ENCODE data around the gene SLC26A8.

The SLC26A8 gene

GRCh38 chr6:36066817-36067216 is 42.4 kb upstream of the SLC26A8 start:
- H3K9me3 ChIP-seq (ENCODE audit: insufficient read depth, low read length, severe bottlenecking) = no peaks in the 10 kb centered on the region
- no peak overlapping the region for H3K9ac ChIP-seq (ENCODE audit: low read depth, low read length)
- ATAC-seq (ENCODE audit: insufficient read depth, low read depth) (no peak), DNase-seq (no peak)
- no peaks in the 10 kb centered on the region for H3K4me1 ChIP-seq (ENCODE audit: insufficient read depth, low read length)
- H3K36me3 ChIP-seq (ENCODE audit: insufficient read depth, low read length) = peaks cover 14% of the 10 kb centered on the region
- peaks cover 67% of the 10 kb centered on the region for H3K79me2 ChIP-seq (ENCODE audit: insufficient read depth, low read length)
- no peak overlapping the region for H3K4me3 ChIP-seq (ENCODE audit: low read depth in 1 of 2, low read length in 2 of 2)
- no peaks in the 10 kb centered on the region for H3K27me3 ChIP-seq (ENCODE audit: insufficient read depth, low read length, poor library complexity)
- H4K20me1 ChIP-seq (ENCODE audit: insufficient read depth, low read length) = peaks cover 13% of the 10 kb centered on the region; the same call in 1 of the 2 replicates
- H3K4me2 ChIP-seq (ENCODE audit: insufficient read depth, low read length) = no peak overlapping the region
- TF ChIP-seq, protein P1, sequence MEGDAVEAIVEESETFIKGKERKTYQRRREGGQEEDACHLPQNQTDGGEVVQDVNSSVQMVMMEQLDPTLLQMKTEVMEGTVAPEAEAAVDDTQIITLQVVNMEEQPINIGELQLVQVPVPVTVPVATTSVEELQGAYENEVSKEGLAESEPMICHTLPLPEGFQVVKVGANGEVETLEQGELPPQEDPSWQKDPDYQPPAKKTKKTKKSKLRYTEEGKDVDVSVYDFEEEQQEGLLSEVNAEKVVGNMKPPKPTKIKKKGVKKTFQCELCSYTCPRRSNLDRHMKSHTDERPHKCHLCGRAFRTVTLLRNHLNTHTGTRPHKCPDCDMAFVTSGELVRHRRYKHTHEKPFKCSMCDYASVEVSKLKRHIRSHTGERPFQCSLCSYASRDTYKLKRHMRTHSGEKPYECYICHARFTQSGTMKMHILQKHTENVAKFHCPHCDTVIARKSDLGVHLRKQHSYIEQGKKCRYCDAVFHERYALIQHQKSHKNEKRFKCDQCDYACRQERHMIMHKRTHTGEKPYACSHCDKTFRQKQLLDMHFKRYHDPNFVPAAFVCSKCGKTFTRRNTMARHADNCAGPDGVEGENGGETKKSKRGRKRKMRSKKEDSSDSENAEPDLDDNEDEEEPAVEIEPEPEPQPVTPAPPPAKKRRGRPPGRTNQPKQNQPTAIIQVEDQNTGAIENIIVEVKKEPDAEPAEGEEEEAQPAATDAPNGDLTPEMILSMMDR (IDR thresholded peaks at IDR 0.05; ENCODE audit: borderline replicate concordance, extremely low read depth, low read length, poor library complexity, severe bottlenecking) = no peak
- no peak for TF ChIP-seq EZH2 (IDR thresholded peaks at IDR 0.05; ENCODE audit: borderline replicate concordance, low read depth, low read length, severe bottlenecking)
- H2AFZ ChIP-seq (ENCODE audit: low read depth, low read length) = no peak overlapping the region
- H3K27ac ChIP-seq (ENCODE audit: low read length) = no peak overlapping the region

DNA sequence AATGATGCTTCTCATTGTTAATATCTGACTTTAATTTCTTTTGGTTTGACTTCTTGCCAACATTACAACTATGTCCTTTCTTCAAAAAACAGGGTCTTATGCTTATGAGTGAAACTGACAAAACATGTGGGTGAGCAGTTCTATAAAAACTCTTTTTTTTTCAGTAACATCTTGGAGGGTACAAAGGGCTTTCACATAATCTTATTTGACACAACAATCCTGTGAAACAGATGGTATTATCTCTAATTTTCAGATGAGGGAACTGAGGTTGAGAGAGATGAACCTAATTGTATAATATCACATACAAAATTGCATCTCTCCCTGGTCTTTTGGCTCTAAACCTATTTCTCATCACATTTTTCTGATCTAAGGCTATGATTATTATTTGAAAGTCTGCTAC is 41.5 kb upstream of the SLC26A8 start:
- H3K36me3 ChIP-seq (ENCODE audit: insufficient read depth, low read length) = peaks cover 22% of the 10 kb centered on the region
- no peak overlapping the region for H3K9ac ChIP-seq (ENCODE audit: low read depth, low read length)
- H3K4me1 ChIP-seq (ENCODE audit: insufficient read depth, low read length) = no peaks in the 10 kb centered on the region
- H3K9me3 ChIP-seq (ENCODE audit: insufficient read depth, low read length, severe bottlenecking) = no peaks in the 10 kb centered on the region
- no peak overlapping the region for H2AFZ ChIP-seq (ENCODE audit: low read depth, low read length)
- no peak overlapping the region for H3K27ac ChIP-seq (ENCODE audit: low read length)
- DNase-seq = no peak
- no peak for TF ChIP-seq EZH2 (IDR thresholded peaks at IDR 0.05; ENCODE audit: borderline replicate concordance, low read depth, low read length, severe bottlenecking)
- TF ChIP-seq, protein P1 (IDR thresholded peaks at IDR 0.05; ENCODE audit: borderline replicate concordance, extremely low read depth, low read length, poor library complexity, severe bottlenecking) = no peak
- peaks cover 13% of the 10 kb centered on the region; the same call in 1 of the 2 replicates for H4K20me1 ChIP-seq (ENCODE audit: insufficient read depth, low read length)
- H3K27me3 ChIP-seq (ENCODE audit: insufficient read depth, low read length, poor library complexity) = no peaks in the 10 kb centered on the region
- H3K4me3 ChIP-seq (ENCODE audit: low read depth in 1 of 2, low read length in 2 of 2) = no peak overlapping the region
- no peak for ATAC-seq (ENCODE audit: insufficient read depth, low read depth)
- H3K79me2 ChIP-seq (ENCODE audit: insufficient read depth, low read length) = peaks cover 72% of the 10 kb centered on the region
- no peak overlapping the region for H3K4me2 ChIP-seq (ENCODE audit: insufficient read depth, low read length)

GRCh38 chr6:36064770-36065396 is 40.4 kb upstream of the SLC26A8 start:
- H3K27ac ChIP-seq (ENCODE audit: low read length) = no peak overlapping the region
- H3K4me2 ChIP-seq (ENCODE audit: insufficient read depth, low read length) = no peak overlapping the region
- peaks cover 31% of the 10 kb centered on the region for H3K36me3 ChIP-seq (ENCODE audit: insufficient read depth, low read length)
- no peak for ATAC-seq (ENCODE audit: insufficient read depth, low read depth)
- peaks cover 70% of the 10 kb centered on the region for H3K79me2 ChIP-seq (ENCODE audit: insufficient read depth, low read length)
- no peak overlapping the region for H3K4me3 ChIP-seq (ENCODE audit: low read depth in 1 of 2, low read length in 2 of 2)
- no peak overlapping the region for H2AFZ ChIP-seq (ENCODE audit: low read depth, low read length)
- TF ChIP-seq, protein P1 (IDR thresholded peaks at IDR 0.05; ENCODE audit: borderline replicate concordance, extremely low read depth, low read length, poor library complexity, severe bottlenecking) = no peak
- no peak for TF ChIP-seq EZH2 (IDR thresholded peaks at IDR 0.05; ENCODE audit: borderline replicate concordance, low read depth, low read length, severe bottlenecking)
- H3K4me1 ChIP-seq (ENCODE audit: insufficient read depth, low read length) = no peaks in the 10 kb centered on the region
- DNase-seq = no peak
- no peaks in the 10 kb centered on the region for H3K9me3 ChIP-seq (ENCODE audit: insufficient read depth, low read length, severe bottlenecking)
- H3K27me3 ChIP-seq (ENCODE audit: insufficient read depth, low read length, poor library complexity) = no peaks in the 10 kb centered on the region
- H3K9ac ChIP-seq (ENCODE audit: low read depth, low read length) = no peak overlapping the region
- peaks cover 16% of the 10 kb centered on the region; the same call in 1 of the 2 replicates for H4K20me1 ChIP-seq (ENCODE audit: insufficient read depth, low read length)
